ENCODE data around the gene THTPA. TPM values are rescaled to one million over a fixed set of nuclear protein-coding genes. Genes with fewer than 3 reads are reported as not detected.

THTPA gene
- total and polyA plus RNA-seq, 9 of the 15 experiments (the other 6 are each of a cell fraction or from before 2014, with no cell fraction given) = 2.4 to 8.7 (median 5.2) TPM

DNA sequence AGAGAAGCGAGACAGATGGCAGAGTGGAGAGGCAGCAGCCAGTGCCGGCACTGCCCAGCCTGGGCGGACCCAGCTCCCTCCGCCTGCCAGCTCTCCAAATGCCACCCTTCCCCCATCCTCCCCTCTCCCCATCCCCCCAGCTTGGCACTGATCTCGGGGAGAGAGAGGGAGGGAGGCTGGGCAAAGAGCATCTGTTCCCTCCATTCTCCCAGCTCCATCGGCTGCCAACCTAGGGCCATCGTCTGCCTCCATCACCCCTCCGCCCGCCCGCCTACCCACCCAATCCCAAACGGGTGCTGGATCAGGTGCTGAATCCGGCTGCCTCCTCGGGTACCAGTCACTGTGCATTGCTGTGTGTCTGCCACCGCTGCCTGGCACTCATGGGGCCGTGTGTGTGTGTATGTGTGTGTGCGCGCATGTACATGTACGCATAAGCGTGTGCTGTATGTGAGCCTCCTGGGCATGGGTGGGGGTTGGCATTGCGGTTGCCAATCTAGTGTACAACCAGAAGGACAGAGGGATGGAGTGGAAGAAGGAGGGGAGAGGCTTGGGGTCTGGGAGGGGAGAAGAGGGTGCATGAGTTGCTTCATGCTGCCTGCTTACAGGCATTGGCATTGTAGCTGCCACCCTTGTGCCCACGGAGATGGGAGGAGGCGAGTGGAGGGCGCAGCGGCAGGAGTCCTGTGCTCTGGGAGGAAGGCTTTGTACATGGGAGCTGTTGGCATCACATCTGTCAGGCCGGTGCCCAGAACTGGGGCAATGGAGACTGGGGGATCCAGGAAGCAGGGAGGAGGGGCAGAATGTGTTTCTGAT lies 42.9 kb upstream of the THTPA start:
- no peak overlapping the region for H3K4me2 ChIP-seq (ENCODE audit: insufficient read depth, low read length)
- ChIA-PET CTCF (ENCODE audit: low intra/inter-chr PET ratio) (no interaction called here), POLR2A (interaction anchor here (0.9 kb wide), 1 partner anchor 17 kb away, joined by 4 read pairs; no protein-coding TSS in a partner anchor)
- no peak overlapping the region for H3K4me3 ChIP-seq
- no peaks in the 10 kb centered on the region for H4K20me1 ChIP-seq (replicated peaks; ENCODE audit: control insufficient read depth, insufficient read depth, low read length)
- TF ChIP-seq CREB1 (IDR thresholded peaks at IDR 0.05) (no peak), CREB1 (CRISPR knock-in tag; IDR thresholded peaks at IDR 0.05) (no peak), TARDBP (IDR thresholded peaks at IDR 0.05) (no peak), ZBTB34 (CRISPR knock-in tag; IDR thresholded peaks at IDR 0.05) (no peak), BCOR (IDR thresholded peaks at IDR 0.05) (no peak), KDM1A (IDR thresholded peaks at IDR 0.05) (no peak), XRCC4 (IDR thresholded peaks at IDR 0.05; ENCODE audit: extremely low read depth, insufficient read depth, insufficient read length) (no peak), EHMT2 (IDR thresholded peaks at IDR 0.05) (no peak), FOXA3 (CRISPR knock-in tag; conservative IDR thresholded peaks at IDR 0.05 in 1 of 2, IDR thresholded peaks at IDR 0.05 in 1 of 2) (no peak), IFI16 (CRISPR knock-in tag; IDR thresholded peaks at IDR 0.05) (no peak), SREBF2 (CRISPR knock-in tag; IDR thresholded peaks at IDR 0.05) (no peak), ZC3H8 (IDR thresholded peaks at IDR 0.05) (no peak), EZH2 (IDR thresholded peaks at IDR 0.05; ENCODE audit: borderline replicate concordance, low read depth, low read length) (no peak)
- TF ChIP-seq, protein P1, sequence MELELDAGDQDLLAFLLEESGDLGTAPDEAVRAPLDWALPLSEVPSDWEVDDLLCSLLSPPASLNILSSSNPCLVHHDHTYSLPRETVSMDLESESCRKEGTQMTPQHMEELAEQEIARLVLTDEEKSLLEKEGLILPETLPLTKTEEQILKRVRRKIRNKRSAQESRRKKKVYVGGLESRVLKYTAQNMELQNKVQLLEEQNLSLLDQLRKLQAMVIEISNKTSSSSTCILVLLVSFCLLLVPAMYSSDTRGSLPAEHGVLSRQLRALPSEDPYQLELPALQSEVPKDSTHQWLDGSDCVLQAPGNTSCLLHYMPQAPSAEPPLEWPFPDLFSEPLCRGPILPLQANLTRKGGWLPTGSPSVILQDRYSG (tag; conservative IDR thresholded peaks at IDR 0.05; ENCODE audit: low read depth) = no peak
- TF ChIP-seq, protein P2, sequence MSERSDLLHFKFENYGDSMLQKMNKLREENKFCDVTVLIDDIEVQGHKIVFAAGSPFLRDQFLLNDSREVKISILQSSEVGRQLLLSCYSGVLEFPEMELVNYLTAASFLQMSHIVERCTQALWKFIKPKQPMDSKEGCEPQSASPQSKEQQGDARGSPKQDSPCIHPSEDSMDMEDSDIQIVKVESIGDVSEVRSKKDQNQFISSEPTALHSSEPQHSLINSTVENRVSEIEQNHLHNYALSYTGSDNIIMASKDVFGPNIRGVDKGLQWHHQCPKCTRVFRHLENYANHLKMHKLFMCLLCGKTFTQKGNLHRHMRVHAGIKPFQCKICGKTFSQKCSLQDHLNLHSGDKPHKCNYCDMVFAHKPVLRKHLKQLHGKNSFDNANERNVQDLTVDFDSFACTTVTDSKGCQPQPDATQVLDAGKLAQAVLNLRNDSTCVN (CRISPR knock-in tag; IDR thresholded peaks at IDR 0.05) = no peak
- no peaks in the 10 kb centered on the region; a peak in 1 of 5 replicates for H3K4me1 ChIP-seq (replicated peaks in 1 of 2; ENCODE audit: control insufficient read depth in 2 of 2, insufficient read depth in 2 of 2, low read length in 2 of 2)
- H3K9me3 ChIP-seq (replicated peaks; ENCODE audit: control insufficient read depth, insufficient read depth, low read depth, low read length) = no peaks in the 10 kb centered on the region
- H3K79me2 ChIP-seq (ENCODE audit: control insufficient read depth, insufficient read depth, low read length) = no peaks in the 10 kb centered on the region
- 26% methylated on average over 13 of the region's 25 CpGs for WGBS (ENCODE audit: insufficient coverage, low coverage, missing lambda C conversion rate)
- H3K9me1 ChIP-seq (ENCODE audit: control insufficient read depth, insufficient read depth, low read length) = no peaks in the 10 kb centered on the region
- no peaks in the 10 kb centered on the region for H3K27me3 ChIP-seq (ENCODE audit: control insufficient read depth in 2 of 2, insufficient read depth in 2 of 2, low read length in 2 of 2)
- in situ Hi-C loops (cut with MboI) = no loop called here
- no peak overlapping the region for H3K27ac ChIP-seq (ENCODE audit: extremely low read depth, low read depth, low read length)
- BruUV-seq (replicated peaks) = no TSS peak
- no peak for FAIRE-seq
- H2AFZ ChIP-seq (ENCODE audit: low read depth, low read length) = no peak overlapping the region
- intact Hi-C loops (cut with micrococcal nuclease) = no loop called here
- no peaks in the 10 kb centered on the region for H3K36me3 ChIP-seq (ENCODE audit: control insufficient read depth, insufficient read depth, low read length)
- no peak for ATAC-seq
- H3K9ac ChIP-seq (ENCODE audit: insufficient read depth in 1 of 2, low read depth in 2 of 2, low read length in 2 of 2) = no peak overlapping the region
- no peak for DNase-seq (ENCODE audit: extremely low read depth in 1 of 4, low spot score in 3 of 4)
